ENCODE data around the gene LIMS1.
A peak's percentile ranks its signal among the peaks of the same experiment; 100 is the strongest.
"Not testable (repeated sequence)": the region's sequence is repeated elsewhere in the genome, so short reads cannot be mapped to it uniquely, and the experiment has no call there.

The LIMS1 gene

DNA sequence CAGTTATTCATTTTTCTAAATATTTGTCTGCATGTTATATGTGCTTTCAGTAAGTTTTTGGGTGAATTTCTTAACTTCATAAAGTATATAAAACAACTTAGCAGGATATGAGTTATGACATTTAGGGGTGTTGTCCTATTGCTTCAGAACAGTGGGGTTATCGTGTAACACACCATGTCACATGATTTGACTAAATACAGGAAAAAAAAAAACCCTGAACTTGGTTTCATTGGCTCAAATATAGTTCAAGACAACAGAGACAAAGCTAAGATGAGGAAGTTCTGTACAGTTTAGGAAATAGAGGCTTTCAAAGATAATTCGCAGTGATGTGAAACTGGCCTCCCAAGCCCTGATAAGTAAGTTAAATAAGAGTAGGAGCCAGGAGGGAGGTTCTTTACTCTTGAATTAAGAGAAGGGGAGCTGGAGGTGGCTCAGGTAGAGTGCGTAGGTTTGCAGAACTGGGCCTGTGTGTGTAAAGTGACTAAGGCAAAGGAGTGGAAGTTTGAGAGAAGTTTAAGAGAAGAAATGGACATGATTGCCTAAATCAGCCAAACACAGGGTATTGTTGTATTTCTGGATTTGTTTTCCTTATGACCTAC lies 53.9 kb downstream of the LIMS1 start:
- DNase-seq: no peak

GRCh38 chr2:108589372-108589771 lies 55.1 kb downstream of the LIMS1 start:
- no peak for DNase-seq

GRCh38 chr2:108589781-108590180 lies 55.5 kb downstream of the LIMS1 start:
- DNase-seq: no peak

GRCh38 chr2:108591163-108591562 lies 56.9 kb downstream of the LIMS1 start:
- DNase-seq: no peak

DNA sequence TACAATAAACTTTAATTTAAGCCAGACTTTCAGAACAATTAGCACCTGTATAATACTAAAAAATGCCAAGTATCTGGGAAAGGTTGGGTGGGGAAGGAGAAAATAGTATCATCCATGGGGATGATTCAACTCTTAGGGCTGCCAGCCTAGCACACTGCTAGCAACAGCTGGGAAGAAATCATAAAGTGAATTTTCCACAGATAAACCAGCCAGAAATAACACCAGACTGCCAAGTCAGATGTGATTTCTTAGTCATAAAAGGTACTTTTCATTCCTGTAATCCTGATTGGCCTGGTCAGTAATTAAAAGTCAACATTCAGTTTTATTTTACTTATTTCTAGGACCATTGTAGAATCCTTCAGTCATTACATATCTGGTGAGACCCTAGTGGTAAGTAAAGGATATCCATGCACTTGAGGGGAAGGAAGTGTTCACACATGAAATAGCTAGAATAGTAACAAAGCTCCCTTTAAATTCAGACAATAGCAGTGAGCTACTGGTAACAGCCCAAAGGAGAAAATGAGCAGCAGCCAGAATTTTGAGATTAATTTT lies 59.4 kb downstream of the LIMS1 start:
- no peak for DNase-seq

DNA sequence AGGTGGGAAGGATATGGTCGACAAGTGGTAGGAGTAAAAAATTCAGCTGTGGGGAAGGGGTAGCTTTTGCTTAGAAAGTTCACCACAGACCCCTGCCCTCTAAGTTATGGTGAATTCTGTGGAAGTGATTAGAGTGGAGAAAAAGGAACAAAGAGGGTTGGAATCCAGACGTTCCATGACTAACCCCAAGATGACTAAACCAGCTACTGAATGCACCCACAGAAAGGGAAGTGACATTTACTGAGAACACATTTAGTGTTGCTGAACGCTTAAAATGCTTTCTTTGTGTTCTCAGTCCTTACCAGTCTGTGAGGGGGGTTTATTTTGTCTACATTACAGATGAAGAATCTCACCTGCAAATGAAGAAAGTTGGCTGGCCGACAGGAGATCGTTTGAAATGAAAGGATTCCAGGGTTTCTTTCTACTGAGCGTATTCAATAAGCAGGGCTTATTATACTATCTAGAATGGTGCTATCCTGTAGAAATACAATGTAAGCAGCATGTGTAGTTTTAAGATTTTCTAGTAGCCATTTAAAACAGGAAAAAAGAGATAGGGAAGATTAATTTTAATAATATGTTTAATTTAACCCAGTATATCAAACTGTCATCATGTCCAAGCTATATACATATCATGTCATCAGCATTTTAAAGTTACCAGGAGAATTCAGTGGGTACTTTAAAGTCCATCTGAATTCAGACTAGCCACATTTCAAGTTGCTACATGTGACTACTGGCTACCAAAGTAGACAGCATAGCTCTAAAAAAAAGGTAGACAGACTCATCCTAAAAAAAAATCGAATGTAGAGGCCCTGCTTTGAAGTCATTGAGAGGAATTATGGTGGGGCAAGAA lies 60.1 kb downstream of the LIMS1 start:
- no peak for DNase-seq

- DNase-seq: no peak
These were observed 60.8 kb downstream of the LIMS1 start for GRCh38 chr2:108594982-108595464.

DNA sequence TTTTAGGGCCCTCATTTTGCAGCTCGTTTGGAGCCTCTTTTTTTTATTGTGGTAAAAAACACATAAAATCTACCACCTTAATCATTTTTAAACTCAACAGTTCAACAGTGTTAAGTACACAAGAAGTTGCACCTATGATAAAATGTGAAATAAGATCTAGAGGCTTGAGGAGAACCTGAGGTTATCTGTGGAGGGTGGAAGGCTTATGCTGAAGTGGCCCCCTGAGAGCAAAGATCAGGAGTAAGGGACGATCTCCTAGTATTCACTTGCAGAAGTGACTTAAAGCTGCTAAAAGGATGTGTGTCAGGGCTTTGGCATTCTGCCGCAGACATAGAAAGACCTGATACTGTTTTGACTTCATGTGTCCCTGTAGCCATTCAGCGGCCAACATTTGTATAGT lies 61.5 kb downstream of the LIMS1 start:
- DNase-seq: not testable (repeated sequence)

GRCh38 chr2:108597105-108597744 lies 63.0 kb downstream of the LIMS1 start:
- DNase-seq: peak; percentile 50

DNA sequence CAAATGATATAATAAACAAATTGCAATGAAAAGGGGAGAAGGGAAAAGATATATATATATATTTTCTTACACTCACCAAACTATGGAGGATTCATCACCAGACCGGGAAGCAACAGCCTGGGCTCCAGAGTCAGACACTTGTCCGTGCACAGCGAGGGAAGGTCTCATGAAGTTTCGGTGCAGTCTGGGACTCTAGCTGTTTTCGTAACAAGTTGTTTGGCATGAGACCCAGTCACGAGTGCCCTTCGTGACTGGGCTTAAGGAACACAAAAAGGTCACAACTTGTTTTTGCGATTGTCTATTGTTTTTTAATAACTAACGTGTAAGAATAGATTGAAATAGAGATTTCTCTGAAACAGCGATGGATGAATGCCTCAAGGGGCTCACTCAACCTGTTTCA lies 66.9 kb downstream of the LIMS1 start:
- not testable (repeated sequence) for DNase-seq

DNA sequence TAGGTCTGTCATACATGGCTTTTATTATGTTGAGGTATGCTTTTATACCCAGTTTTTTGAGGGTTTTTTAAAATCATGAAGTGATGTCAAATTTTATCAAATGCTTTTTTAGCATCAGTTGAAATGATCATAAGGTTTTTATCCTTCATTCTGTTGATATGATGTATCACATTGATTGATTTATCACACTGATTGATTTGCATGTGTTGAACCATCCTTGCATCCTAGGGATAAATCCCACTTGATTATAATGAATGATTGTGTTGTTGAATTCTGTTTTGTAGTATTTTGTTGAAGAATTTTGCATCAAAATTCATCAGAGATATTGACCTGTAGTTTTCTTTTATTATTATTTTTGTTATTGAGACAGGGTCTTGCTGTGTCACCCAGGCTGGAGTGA lies 68.2 kb downstream of the LIMS1 start:
- no peak for DNase-seq

- no peak for DNase-seq
These were observed 69.9 kb downstream of the LIMS1 start for GRCh38 chr2:108604196-108604595.

- DNase-seq: no peak
These were observed 71.7 kb downstream of the LIMS1 start for GRCh38 chr2:108605947-108606346.

DNA sequence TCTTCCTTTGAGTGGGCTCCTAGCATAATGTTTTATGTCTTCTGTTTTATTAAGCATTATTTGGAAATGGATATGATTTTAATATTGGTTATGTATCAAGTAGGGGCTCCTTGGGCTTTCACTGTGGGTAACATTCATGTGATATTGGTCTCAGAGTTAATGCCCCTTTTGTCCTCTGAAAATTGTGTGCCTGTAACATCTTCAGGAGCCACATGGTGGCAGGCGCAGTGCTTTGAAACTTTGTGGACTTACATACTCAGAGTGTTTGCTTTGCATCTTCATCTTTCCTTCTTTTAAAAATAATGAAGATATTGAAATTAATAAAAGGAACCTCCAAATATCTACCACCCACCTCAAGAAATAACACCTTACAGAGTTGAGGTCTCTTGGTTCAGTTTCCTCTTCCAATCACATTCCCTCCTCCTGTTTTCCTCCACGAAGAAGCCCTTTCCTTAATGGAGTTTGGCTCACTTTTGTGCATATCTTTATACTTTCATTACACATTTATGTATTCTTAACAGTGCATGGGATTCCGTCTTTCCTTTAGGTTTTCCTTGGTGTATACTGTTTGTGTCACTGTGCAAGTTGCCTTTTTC lies 73.5 kb downstream of the LIMS1 start:
- peak; percentile 83 for DNase-seq

- no peak for DNase-seq
These were observed 76.8 kb downstream of the LIMS1 start for GRCh38 chr2:108611021-108611420.

GRCh38 chr2:108612153-108612513 lies 77.9 kb downstream of the LIMS1 start:
- peak; percentile 37 for DNase-seq

GRCh38 chr2:108612514-108613183 lies 78.4 kb downstream of the LIMS1 start:
- DNase-seq: no peak

- no peak for DNase-seq
These were observed 79.2 kb downstream of the LIMS1 start for GRCh38 chr2:108613261-108614042.

- DNase-seq: no peak
These were observed 79.8 kb downstream of the LIMS1 start for GRCh38 chr2:108614043-108614545.

DNA sequence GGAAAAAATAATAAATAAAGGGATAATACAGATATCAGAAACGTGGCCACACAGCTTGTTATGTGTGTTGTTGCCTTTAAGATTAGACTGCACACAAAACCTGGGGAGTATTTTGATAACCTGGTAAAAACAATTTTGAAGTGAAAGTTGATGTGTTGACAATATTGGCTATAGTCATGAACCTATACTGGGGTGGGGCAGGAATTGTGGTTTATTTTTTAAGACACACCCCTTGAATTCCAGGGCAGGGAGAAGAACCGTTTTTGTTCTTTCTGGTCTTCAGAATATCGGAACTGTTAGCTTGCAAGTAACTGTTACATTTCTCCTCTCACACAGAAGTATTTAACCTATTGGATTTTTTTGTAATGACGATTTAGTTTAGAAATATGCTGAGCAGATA lies 80.4 kb downstream of the LIMS1 start:
- no peak for DNase-seq

GRCh38 chr2:108615480-108616090 lies 81.3 kb downstream of the LIMS1 start:
- DNase-seq: peak; percentile 55

Data from DMS53 (cell line).